Renal cortical epithelial cell (primary cell): ENCODE results near the gene PHTF1. TPM values are rescaled to one million over a fixed set of nuclear protein-coding genes. Genes with fewer than 3 reads are reported as not detected.

ENCODE experiments used
- DNase-seq: peaks from one replicate; pipeline ENCODE4 v3.0.0-alpha.2; 2011; ENCODE audit warnings: low read depth
- total RNA-seq: library from RNA; depleted of rRNA; stranded (reverse); fragments of >200 nt; gene quantifications from 2 replicates; pipeline ENCODE4 v1.2.3, GENCODE V29; 2014

The PHTF1 gene
- total RNA-seq, 1 donor from 2014 or later = 72.0 TPM

- DNase-seq = no peak
Observed at GRCh38 chr1:113665071-113665470, 94.2 kb downstream of the PHTF1 start.

GRCh38 chr1:113663165-113663951 is 95.9 kb downstream of the PHTF1 start:
- DNase-seq = no peak

GRCh38 chr1:113662101-113662500 is 97.2 kb downstream of the PHTF1 start:
- no peak for DNase-seq

GRCh38 chr1:113660088-113660487 is 99.2 kb downstream of the PHTF1 start:
- no peak for DNase-seq

- DNase-seq = no peak
Observed at GRCh38 chr1:113659556-113659955, 99.7 kb downstream of the PHTF1 start.

- no peak for DNase-seq
Observed at GRCh38 chr1:113659035-113659434, 100.3 kb downstream of the PHTF1 start.

GRCh38 chr1:113657556-113658063 is 101.7 kb downstream of the PHTF1 start:
- no peak for DNase-seq

- DNase-seq = no peak
Observed at GRCh38 chr1:113657126-113657525, 102.2 kb downstream of the PHTF1 start.

- no peak for DNase-seq
Observed at GRCh38 chr1:113654883-113655282, 104.4 kb downstream of the PHTF1 start.

- DNase-seq = no peak
Observed at GRCh38 chr1:113653741-113654140, 105.5 kb downstream of the PHTF1 start.

- peak; percentile 7 for DNase-seq
Observed at GRCh38 chr1:113652771-113653170, 106.5 kb downstream of the PHTF1 start.

GRCh38 chr1:113648478-113648877 is 110.8 kb downstream of the PHTF1 start:
- no peak for DNase-seq

GRCh38 chr1:113647164-113647563 is 112.1 kb downstream of the PHTF1 start:
- DNase-seq = no peak

Other genes starting within 250 kb of the PHTF1 start
- 8.0 and 33.0 TPM in 2 replicates for gene RSBN1, start 53.0 kb upstream of the PHTF1 start, total RNA-seq
- gene PTPN22, start 112.2 kb upstream of the PHTF1 start, total RNA-seq = 2.1 and 4.6 TPM in 2 replicates
- 7.5 and 8.5 TPM in 2 replicates for gene BCL2L15, start 128.1 kb upstream of the PHTF1 start, total RNA-seq
- 19.8 and 23.0 TPM in 2 replicates for gene AP4B1, start 145.3 kb upstream of the PHTF1 start, total RNA-seq
- 2.7 and 4.9 TPM in 2 replicates for gene DCLRE1B, start 145.8 kb upstream of the PHTF1 start, total RNA-seq
- 20.8 and 51.0 TPM in 2 replicates for gene HIPK1, start 169.8 kb upstream of the PHTF1 start, total RNA-seq
- gene OLFML3, start 220.0 kb upstream of the PHTF1 start, total RNA-seq = 0.52 and 5.1 TPM in 2 replicates